Subcutaneous abdominal adipose tissue (tissue), 5 donors: ENCODE measurements around the gene ADAMTS15.
A peak's percentile ranks its signal among the peaks of the same experiment; 100 is the strongest.
"Not testable (repeated sequence)": the region's sequence is repeated elsewhere in the genome, so short reads cannot be mapped to it uniquely, and the experiment has no call there.

Experiments used
- H3K27ac ChIP-seq: one replicate; pipeline ENCODE4 v1.7.0; 2013; ENCODE audit warnings: low read depth, mild to moderate bottlenecking, inconsistent platforms, low read length, moderate library complexity
- H3K27me3 ChIP-seq, 5 donors: one replicate each; pipeline ENCODE4 v1.7.0; 2013; ENCODE audit warnings: low read length in 5 of 5, inconsistent platforms in 1 of 5; ENCODE audit not compliant: control insufficient read depth in 5 of 5, insufficient read depth in 4 of 5
- H3K36me3 ChIP-seq, 5 donors: one replicate each; pipeline ENCODE4 v1.7.0; 2013; ENCODE audit warnings: low read length in 5 of 5; ENCODE audit not compliant: control insufficient read depth in 5 of 5, insufficient read depth in 5 of 5
- H3K4me1 ChIP-seq, 5 donors: one replicate each; pipeline ENCODE4 v1.7.0; 2013; ENCODE audit warnings: low read length in 5 of 5, mild to moderate bottlenecking in 3 of 5, moderate library complexity in 1 of 5; ENCODE audit not compliant: control insufficient read depth in 5 of 5, insufficient read depth in 5 of 5
- H3K4me3 ChIP-seq, 5 donors: one replicate each; pipeline ENCODE4 v1.7.0; 2013; ENCODE audit warnings: low read length in 5 of 5, low read depth in 1 of 5
- H3K9ac ChIP-seq, 5 donors: one replicate each; pipeline ENCODE4 v1.7.0; 2013; ENCODE audit warnings: low read length in 5 of 5, mild to moderate bottlenecking in 4 of 5, moderate library complexity in 3 of 5
- H3K9me3 ChIP-seq, 5 donors: one replicate each; pipeline ENCODE4 v1.7.0; 2013; ENCODE audit warnings: low read length in 5 of 5; ENCODE audit not compliant: control insufficient read depth in 5 of 5
- donor health status: healthy.
- donor health status: healthy.
- donor health status: healthy.
- donor health status: healthy.
- donor health status: healthy.

Gene ADAMTS15

GRCh38 chr11:130434521-130435223 lies 13.8 kb upstream of the ADAMTS15 start:
- H3K27ac ChIP-seq: peak overlapping the region; percentile 82

DNA sequence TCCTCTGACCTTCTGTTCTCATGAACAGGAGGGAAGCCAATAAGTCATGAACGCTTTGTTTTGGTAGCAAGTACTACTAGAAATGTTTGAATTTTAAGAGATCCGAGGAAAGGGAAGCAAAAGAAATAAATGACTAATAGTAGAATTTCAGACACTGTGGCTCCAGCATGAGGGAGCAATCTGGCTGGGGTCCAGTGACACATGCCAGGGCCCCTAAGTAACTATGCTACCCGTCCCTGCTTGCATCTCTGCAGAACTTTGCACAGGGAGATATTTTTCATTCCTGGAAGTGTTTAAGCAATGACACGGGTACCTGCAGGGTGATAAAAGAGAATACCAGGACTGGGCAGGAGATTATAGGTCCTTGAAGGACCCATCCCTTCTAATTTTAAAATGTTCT lies 12.8 kb upstream of the ADAMTS15 start:
- H3K27ac ChIP-seq: peak overlapping the region; percentile 82
- H3K4me3 ChIP-seq: no peak overlapping the region
- no peak overlapping the region for H3K9ac ChIP-seq
- H3K9me3 ChIP-seq: no peaks in the 10 kb centered on the region
- no peaks in the 10 kb centered on the region for H3K36me3 ChIP-seq
- H3K27me3 ChIP-seq: no peaks in the 10 kb centered on the region
- H3K4me1 ChIP-seq: peaks cover 3 to 39% (median 37%) of the 10 kb centered on the region in 5 donors

More at GRCh38 chr11:130434521-130435223, 13.8 kb upstream of the ADAMTS15 start:
- H3K36me3 ChIP-seq: no peaks in the 10 kb centered on the region
- H3K4me1 ChIP-seq: peaks cover 3 to 34% (median 28%) of the 10 kb centered on the region in 5 donors
- H3K27me3 ChIP-seq: peaks cover 0 to 9% (median 7%) of the 10 kb centered on the region in 5 donors
- H3K9ac ChIP-seq: peak overlapping the region; percentile 57 to 85 (median 76)
- peak overlapping the region; percentile 75 to 88 (median 86) for H3K4me3 ChIP-seq
- H3K9me3 ChIP-seq: no peaks in the 10 kb centered on the region

GRCh38 chr11:130436171-130436570 lies 12.3 kb upstream of the ADAMTS15 start:
- Histone ChIP-seq H3K27me3 (no peaks in the 10 kb centered on the region), H3K36me3 (no peaks in the 10 kb centered on the region), H3K27ac (no peak overlapping the region), H3K4me1 (peaks cover 3 to 41% (median 37%) of the 10 kb centered on the region in 5 donors), H3K9me3 (peaks cover 0 to 3% (median 0%) of the 10 kb centered on the region in 5 donors), H3K4me3 (no peak overlapping the region), H3K9ac (no peak overlapping the region)

- no peak overlapping the region for H3K9ac ChIP-seq
- no peak overlapping the region for H3K27ac ChIP-seq
- no peak overlapping the region for H3K4me3 ChIP-seq
Measured at GRCh38 chr11:130437848-130438247, 10.6 kb upstream of the ADAMTS15 start.

DNA sequence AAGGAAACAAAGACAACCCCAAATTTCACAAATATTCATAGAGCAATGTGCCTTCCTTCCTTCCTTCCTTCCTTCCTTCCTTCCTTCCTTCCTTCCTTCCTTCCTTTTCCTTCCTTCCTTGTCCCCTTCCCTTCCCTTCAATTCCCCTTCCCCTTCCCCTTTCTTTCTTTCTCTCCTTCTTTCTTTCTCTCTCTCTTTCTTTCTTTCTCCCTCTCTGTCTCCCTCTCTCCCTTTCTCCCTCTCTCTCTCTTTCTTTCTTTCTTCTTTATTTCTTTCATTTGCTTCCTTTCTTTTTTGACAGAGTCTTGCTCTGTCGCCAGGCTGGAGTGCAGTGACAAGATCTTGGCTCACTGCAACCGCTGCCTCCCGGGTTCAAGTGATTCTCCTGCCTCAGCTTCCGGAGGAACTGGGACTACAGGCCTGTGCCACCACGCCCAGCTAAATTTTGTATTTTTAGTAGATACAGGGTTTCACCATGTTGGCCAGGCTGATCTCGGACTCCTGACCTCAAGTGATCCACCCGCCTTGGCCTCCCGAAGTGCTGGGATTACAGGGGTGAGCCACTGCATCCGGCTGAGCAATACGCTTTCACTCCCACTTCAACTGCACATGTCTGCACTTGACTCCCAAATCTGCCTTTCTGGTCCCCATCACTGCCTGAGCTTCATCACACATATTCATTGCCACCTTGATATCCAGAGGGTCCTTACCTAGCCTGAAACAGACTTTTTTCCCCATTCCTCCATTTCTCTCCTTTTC lies 9.9 kb upstream of the ADAMTS15 start:
- not testable (repeated sequence) for H3K4me3 ChIP-seq, H3K9me3 ChIP-seq, H3K36me3 ChIP-seq, H3K27me3 ChIP-seq, H3K9ac ChIP-seq, H3K27ac ChIP-seq
- peaks cover 3 to 44% (median 34%) of the 10 kb centered on the region in 5 donors for H3K4me1 ChIP-seq

More at GRCh38 chr11:130437848-130438247, 10.6 kb upstream of the ADAMTS15 start:
- Histone ChIP-seq H3K27me3 (no peaks in the 10 kb centered on the region), H3K4me1 (peaks cover 3 to 42% (median 34%) of the 10 kb centered on the region in 5 donors), H3K36me3 (no peaks in the 10 kb centered on the region), H3K9me3 (peaks cover 0 to 5% (median 0%) of the 10 kb centered on the region in 5 donors)

DNA sequence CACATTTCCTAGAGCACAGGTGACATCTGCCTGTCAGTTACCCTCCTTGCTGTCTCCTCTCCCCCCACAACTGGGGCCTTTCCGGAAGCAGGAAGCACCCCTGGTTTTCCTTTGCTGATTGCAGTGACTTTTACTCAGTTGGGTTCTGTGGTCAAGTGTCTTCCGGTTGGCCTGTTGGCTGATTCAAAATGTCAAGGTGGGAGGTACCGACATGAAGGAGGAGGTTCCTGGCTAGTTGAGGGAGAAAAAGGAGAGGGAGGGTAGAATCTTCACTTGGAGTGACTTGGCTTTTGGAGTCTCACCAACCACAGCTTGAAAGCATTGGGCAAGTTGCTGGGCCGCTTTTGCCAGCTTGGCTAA lies 9.3 kb upstream of the ADAMTS15 start:
- Histone ChIP-seq H3K4me3 (no peak overlapping the region), H3K9me3 (peaks cover 0 to 5% (median 0%) of the 10 kb centered on the region in 5 donors), H3K27me3 (no peaks in the 10 kb centered on the region), H3K27ac (no peak overlapping the region), H3K4me1 (peaks cover 3 to 41% (median 31%) of the 10 kb centered on the region in 5 donors), H3K9ac (no peak overlapping the region), H3K36me3 (no peaks in the 10 kb centered on the region)

DNA sequence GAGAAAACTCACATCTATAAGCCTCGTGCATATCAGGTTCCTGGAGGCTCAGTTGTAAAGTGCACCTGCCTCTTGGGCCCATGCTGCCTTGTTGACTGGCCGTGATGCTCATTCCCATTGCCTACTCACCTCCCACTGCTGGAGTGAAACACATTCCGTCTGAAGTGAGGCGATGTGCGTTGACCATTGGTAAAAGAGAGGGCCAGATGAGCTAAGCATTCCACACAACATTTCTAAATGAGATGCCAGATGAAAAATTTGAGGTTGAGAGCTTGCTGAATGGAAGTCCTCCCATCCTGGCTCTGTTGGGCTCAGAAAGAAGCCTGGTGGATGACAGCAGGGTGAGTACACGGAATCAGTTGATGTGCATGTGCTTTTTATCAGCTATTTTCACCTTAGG lies 8.6 kb upstream of the ADAMTS15 start:
- Histone ChIP-seq H3K4me1 (peaks cover 0 to 36% (median 25%) of the 10 kb centered on the region in 5 donors), H3K27ac (no peak overlapping the region), H3K4me3 (no peak overlapping the region), H3K27me3 (no peaks in the 10 kb centered on the region), H3K9ac (no peak overlapping the region), H3K9me3 (peaks cover 0 to 5% (median 0%) of the 10 kb centered on the region in 5 donors), H3K36me3 (no peaks in the 10 kb centered on the region)

DNA sequence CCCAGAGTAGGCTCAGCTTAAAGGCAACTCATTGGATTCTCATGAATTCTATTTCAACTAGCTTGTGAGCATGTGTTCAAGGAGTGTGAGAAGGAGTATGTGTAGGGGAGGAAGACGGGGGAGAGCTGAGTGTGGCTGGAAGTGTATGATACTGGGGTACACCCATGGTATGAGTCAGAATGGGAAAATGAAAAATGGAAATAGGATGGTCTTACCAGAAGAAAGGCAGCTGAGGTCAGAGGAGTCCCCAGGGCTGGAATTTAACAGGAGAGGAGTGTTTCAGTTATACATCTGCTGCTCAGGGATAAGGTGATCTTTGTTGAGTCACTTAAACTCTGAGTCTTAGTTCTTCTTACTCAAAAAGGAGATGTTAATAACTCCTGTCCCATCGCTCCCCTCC lies 6.7 kb upstream of the ADAMTS15 start:
- no peak overlapping the region for H3K9ac ChIP-seq
- H3K4me1 ChIP-seq: peaks cover 0 to 25% (median 13%) of the 10 kb centered on the region in 5 donors
- H3K9me3 ChIP-seq: peaks cover 0 to 5% (median 0%) of the 10 kb centered on the region in 5 donors
- no peak overlapping the region for H3K27ac ChIP-seq
- no peaks in the 10 kb centered on the region for H3K27me3 ChIP-seq
- no peaks in the 10 kb centered on the region for H3K36me3 ChIP-seq
- no peak overlapping the region for H3K4me3 ChIP-seq

- Histone ChIP-seq H3K4me3 (no peak overlapping the region), H3K27me3 (no peaks in the 10 kb centered on the region), H3K36me3 (no peaks in the 10 kb centered on the region), H3K9ac (no peak overlapping the region), H3K27ac (no peak overlapping the region), H3K4me1 (peaks cover 0 to 25% (median 13%) of the 10 kb centered on the region in 5 donors), H3K9me3 (peaks cover 0 to 5% (median 0%) of the 10 kb centered on the region in 5 donors)
Measured at GRCh38 chr11:130442737-130443136, 5.7 kb upstream of the ADAMTS15 start.

GRCh38 chr11:130445788-130446187 lies 2.7 kb upstream of the ADAMTS15 start:
- H3K4me1 ChIP-seq: peaks cover 0 to 33% (median 30%) of the 10 kb centered on the region in 5 donors

More at GRCh38 chr11:130445788-130446187, 2.7 kb upstream of the ADAMTS15 start:
- Histone ChIP-seq H3K27ac (no peak overlapping the region), H3K36me3 (no peaks in the 10 kb centered on the region), H3K4me3 (no peak overlapping the region), H3K9me3 (peaks cover 0 to 5% (median 0%) of the 10 kb centered on the region in 5 donors), H3K9ac (no peak overlapping the region), H3K27me3 (peaks cover 0 to 4% (median 0%) of the 10 kb centered on the region in 5 donors)
